ENCODE results near the gene TTLL11.

Gene TTLL11

GRCh38 chr9:121783521-121784507 lies 309.3 kb downstream of the TTLL11 start:
- DNase-seq = no peak
- no peak for TF ChIP-seq GATA1 (IDR thresholded peaks at IDR 0.05; ENCODE audit: low read depth, low read length)
- no peak for TF ChIP-seq POLR2A (IDR thresholded peaks at IDR 0.05; ENCODE audit: low read length)

GRCh38 chr9:121783111-121783510 lies 310.0 kb downstream of the TTLL11 start:
- TF ChIP-seq GATA1 (IDR thresholded peaks at IDR 0.05; ENCODE audit: low read depth, low read length) (no peak), POLR2A (IDR thresholded peaks at IDR 0.05; ENCODE audit: low read length) (no peak)

GRCh38 chr9:121782514-121783110 lies 310.5 kb downstream of the TTLL11 start:
- DNase-seq = no peak
- no peak for TF ChIP-seq POLR2A (IDR thresholded peaks at IDR 0.05; ENCODE audit: low read length)
- TF ChIP-seq GATA1 (IDR thresholded peaks at IDR 0.05; ENCODE audit: low read depth, low read length) = no peak

More at GRCh38 chr9:121783111-121783510, 310.0 kb downstream of the TTLL11 start:
- no peak for DNase-seq

DNA sequence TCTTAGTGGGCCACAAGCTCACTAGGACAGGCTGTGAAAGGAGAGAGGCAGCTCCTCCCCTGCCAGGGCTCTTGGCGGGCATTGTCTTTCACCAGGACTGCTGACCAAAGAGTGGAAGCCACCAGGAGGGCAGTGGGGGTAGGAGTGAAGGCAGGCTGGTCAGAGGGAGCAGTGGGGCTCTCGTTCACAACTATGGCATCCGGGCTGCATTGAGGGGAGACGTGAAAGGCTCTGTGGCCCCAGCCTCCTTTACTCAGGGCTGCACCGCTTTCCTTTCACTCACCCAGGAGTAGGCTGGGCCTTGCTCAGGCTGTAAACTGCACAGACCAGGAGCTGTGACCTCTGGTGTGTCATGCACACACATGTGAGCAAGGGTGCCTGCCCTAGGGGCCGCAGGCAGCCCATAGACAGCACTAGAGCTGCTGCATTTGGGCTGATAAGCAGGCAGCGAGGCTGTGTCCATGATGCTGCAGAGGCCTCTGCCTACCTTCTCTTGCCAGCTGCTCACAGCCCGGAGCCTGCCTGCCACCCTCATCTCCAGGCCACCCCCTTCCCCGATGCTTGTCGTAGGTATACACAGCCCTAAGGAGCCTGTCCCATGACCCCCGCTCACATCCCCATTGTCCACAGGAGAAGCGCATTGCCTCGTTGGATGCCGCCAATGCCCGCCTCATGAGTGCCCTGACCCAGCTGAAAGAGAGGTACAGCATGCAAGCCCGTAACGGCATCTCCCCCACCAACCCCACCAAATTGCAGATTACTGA lies 311.2 kb downstream of the TTLL11 start:
- TF ChIP-seq POLR2A (IDR thresholded peaks at IDR 0.05; ENCODE audit: low read length) (no peak), GATA1 (IDR thresholded peaks at IDR 0.05; ENCODE audit: low read depth, low read length) (no peak)
- DNase-seq = no peak

- TF ChIP-seq GATA1 (IDR thresholded peaks at IDR 0.05; ENCODE audit: low read depth, low read length) (no peak), POLR2A (IDR thresholded peaks at IDR 0.05; ENCODE audit: low read length) (no peak)
Measured at GRCh38 chr9:121781145-121781548, 312.0 kb downstream of the TTLL11 start.

DNA sequence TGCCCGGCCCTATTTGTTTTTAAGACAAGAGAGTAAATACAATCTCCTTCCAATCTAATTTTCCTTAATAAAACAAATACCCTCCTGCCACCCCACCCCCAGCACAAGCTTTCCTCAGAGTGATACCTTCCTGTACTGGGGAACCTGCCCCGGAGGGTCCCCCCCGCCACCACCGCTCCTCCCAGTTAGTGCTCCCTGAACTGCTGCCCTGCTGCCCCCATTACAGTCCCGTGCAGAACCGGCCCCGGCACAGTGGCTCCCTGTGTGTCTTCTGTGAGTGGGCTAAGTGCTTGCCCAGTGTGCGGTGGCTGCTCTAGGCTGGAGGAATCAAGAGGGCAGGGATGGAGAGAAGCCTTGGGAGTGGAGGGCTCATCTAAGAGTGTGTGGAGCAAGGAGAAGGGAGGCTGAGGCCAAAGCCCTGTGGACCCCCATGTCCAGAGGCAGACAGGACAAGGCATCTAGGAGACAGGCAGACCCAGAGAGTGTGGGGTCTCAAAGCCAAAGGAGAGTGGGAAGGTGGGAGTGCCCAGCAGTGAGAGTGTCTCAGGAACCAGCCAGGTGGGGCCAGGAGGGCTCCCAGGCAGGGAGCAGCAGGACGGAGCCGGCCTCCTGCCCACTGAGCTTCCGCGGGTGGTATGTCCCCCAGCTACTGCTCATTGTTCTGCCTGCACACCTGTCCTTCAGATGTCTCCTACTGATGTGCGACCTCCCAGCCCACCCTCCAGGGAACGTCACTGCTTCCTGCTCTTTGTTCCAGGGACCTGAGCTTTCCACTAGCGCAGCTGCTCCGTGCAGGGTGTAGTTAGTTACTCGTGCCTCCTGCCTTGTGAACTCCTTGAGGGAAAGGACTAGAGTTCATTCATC lies 312.7 kb downstream of the TTLL11 start:
- DNase-seq = no peak
- no peak for TF ChIP-seq GATA1 (IDR thresholded peaks at IDR 0.05; ENCODE audit: low read depth, low read length)
- TF ChIP-seq POLR2A (IDR thresholded peaks at IDR 0.05; ENCODE audit: low read length) = no peak

More at GRCh38 chr9:121781145-121781548, 312.0 kb downstream of the TTLL11 start:
- DNase-seq = no peak

DNA sequence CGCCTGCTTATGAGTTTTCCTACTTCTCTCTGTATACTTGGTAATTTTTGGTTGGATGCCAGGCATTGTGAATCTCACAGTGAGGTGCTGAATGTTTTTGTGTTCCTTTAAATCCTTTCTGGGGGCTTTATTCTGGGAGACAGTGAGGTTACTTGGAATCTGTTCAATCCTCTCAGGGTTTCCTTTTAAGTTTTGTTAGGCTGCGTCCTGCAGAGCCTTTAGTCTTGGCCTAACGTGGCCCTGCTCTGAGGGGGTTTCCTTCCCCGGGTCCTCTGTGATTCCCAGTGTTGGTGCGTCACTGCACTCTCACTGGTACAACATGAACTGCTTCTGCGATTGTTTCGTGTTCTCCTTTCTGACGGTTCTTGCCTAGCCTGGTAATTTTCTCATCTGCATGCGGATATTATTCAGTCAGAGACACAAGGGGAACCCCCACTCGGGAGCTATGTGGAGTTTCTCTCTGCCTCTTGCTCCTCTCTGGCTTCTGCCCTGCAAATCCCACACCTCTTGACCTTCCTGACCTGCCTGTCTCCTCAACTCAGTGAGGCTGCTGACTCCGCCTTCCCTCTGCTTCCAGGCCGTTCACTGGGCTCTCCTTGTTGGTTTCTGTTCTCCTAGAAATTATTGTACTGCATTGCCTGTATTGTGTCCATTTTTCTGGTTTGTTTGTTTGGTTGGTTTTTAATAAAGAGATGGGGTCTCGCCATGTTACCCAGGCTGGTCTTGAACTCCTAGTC lies 313.6 kb downstream of the TTLL11 start:
- DNase-seq = no peak
- no peak for TF ChIP-seq GATA1 (IDR thresholded peaks at IDR 0.05; ENCODE audit: low read depth, low read length)
- TF ChIP-seq POLR2A (IDR thresholded peaks at IDR 0.05; ENCODE audit: low read length) = no peak

DNA sequence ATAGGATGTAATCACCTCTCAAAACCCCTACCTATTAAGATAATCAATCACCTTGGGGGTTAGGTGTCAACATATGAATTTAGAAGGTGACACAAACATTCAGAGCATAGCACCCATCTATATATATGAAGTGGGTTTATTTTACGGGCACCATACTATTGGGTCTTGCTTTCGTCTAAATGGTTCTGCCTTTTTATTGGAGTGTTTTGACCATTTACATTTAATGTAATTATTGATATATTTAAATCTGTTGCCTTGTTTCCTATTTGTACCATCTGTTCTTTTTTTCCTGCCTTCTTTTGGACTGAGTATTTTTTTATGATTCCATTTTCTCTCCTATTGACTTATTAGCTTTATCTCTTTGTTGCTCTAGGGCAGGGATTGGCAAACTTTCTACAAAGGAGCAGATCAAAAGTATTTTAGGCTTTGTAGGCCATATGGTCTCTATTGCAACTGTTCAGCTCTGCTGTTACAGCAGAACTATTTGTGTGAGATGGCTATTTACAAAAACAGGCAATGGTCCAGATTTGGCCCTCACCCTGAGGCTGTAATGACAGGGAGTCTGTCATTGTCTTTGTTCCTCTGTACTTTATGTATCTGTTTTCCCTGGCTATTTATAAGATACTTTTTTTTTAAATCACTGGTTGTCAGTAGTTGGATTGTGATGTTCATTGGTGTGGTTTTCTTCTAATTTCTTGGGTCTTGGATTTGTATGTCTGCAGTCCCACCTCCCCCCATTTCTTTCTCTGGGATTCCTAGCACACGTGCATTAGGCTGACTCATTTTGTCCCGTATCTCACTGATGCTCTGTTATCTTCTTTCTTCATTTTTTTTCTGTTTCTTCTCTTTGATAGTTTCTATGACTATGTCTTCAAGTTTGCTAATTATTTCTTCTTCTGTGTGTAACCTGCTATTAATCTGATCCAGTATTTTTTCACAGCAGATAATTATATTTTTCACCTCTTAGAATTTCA lies 314.6 kb downstream of the TTLL11 start:
- DNase-seq = no peak
- no peak for TF ChIP-seq POLR2A (IDR thresholded peaks at IDR 0.05; ENCODE audit: low read length)
- TF ChIP-seq GATA1 (IDR thresholded peaks at IDR 0.05; ENCODE audit: low read depth, low read length) = no peak

DNA sequence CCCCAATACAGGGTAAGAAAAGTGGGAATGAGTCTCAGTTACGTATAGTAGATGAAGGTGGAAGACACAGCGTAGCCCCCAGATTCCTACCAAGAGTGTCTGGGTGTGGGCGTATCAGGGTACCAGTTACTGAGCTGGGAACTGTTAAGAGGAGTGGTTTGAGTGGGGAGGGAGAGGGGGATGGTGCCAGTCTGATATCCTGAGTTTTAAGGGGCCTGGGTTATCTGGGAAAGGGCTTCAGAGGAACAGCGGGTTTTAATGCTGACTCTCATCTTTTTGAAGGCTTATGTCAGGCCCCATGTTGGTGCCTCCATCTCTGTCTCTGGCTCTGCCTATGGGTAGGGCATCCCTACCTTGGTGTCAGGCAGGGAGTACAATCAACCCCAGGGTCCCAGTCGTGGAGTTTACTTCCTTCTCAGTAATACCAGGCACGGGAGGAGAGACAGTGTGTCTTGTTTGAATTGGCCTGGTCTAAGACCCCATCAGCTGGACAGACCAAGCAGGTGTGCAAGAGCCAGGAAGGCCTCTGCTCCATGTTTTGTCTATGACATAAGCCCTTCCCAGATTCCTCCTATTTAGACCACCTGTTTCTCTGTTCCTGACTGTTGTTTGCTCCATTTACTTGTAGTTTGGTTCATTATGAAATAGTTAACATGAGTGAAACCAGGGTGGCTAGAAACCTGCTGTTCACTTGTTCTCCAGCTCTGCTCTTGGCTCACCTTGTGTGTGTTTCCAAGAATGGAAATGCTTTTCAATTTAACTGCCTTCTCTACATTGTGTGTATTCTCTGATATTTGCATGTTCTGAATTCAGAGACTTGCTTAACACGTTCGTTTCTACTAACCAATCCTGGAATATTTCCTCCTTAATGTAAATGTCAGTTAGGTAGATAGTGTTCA lies 316.1 kb downstream of the TTLL11 start:
- no peak for TF ChIP-seq GATA1 (IDR thresholded peaks at IDR 0.05; ENCODE audit: low read depth, low read length)
- TF ChIP-seq POLR2A (IDR thresholded peaks at IDR 0.05; ENCODE audit: low read length) = no peak
- no peak for DNase-seq

GRCh38 chr9:121776001-121776738 lies 316.9 kb downstream of the TTLL11 start:
- no peak for DNase-seq

More at GRCh38 chr9:121776001-121776738, 316.9 kb downstream of the TTLL11 start:
- TF ChIP-seq GATA1 (IDR thresholded peaks at IDR 0.05; ENCODE audit: low read depth, low read length) (no peak), POLR2A (IDR thresholded peaks at IDR 0.05; ENCODE audit: low read length) (no peak)
